Nephron (organoid): ENCODE measurements around the gene TMIGD3.
"Not testable (repeated sequence)": the region's sequence is repeated elsewhere in the genome, so short reads cannot be mapped to it uniquely, and the experiment has no call there.

Experiments
- H3K27ac Mint-ChIP-seq, 3 experiments: 2 replicates each; pipeline ENCODE4 v1.8.0; 2020; ENCODE audit warnings: mixed read lengths in 3 of 3, mild to moderate bottlenecking in 2 of 3, moderate library complexity in 1 of 3
- H3K27me3 Mint-ChIP-seq: 2 replicates; pipeline ENCODE4 v1.8.0; 2021; ENCODE audit warnings: low read depth, mild to moderate bottlenecking, moderate library complexity, mixed read lengths
- H3K36me3 Mint-ChIP-seq: 2 replicates; pipeline ENCODE4 v1.8.0; 2020; ENCODE audit warnings: low read depth, mixed read lengths
- H3K4me1 Mint-ChIP-seq: 2 replicates; pipeline ENCODE4 v1.8.0; 2020; ENCODE audit warnings: mixed read lengths
- H3K4me3 Mint-ChIP-seq, 3 experiments: 2 replicates each; pipeline ENCODE4 v1.8.0; 2020; ENCODE audit warnings: mild to moderate bottlenecking in 3 of 3, mixed read lengths in 3 of 3, moderate library complexity in 2 of 3
- H3K9me3 Mint-ChIP-seq: 2 replicates; pipeline ENCODE4 v1.8.0; 2020; ENCODE audit warnings: mixed read lengths
- TF ChIP-seq, protein P1 (sequence below), 3 experiments: fragments of 200-600 bp; sonication (generic); IDR thresholded peaks; one replicate each; pipeline ENCODE4 v1.5.0; 2021; ENCODE audit warnings: antibody characterized with exemption in 3 of 3; ENCODE audit not compliant: unreplicated experiment in 3 of 3

TMIGD3 gene

DNA sequence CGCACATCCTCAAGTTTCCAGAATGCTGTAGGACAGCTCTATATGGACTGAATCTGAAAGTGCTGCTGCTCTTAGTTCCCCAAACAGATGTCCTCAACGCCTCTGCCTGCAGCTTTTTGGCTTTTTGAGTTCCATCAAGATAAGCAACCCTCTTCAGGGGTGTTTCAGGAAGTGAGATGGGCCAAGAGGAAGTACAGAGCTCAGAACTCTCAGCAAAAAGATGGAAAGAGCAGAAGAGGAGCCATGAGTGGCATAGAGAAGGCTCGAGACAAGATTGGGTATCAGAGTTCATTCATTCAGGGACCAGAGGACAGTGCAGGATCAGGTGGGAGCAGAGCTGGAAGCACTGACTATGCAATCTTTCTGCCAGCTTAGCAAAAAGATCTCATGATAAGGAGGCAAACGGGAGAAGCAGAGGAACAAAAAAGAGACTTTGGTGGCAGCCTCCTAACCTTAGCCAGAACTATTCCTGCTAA lies at the start of gene TMIGD3, which contains the start of gene ADORA3:
Gene TMIGD3, minus strand, starts transcription at position 49 of the 476 bp plus-strand sequence. CDS start 279 bp downstream, outside the sequence.
Gene ADORA3, minus strand, starts transcription at position 49 of the 476 bp plus-strand sequence. CDS start 279 bp downstream, outside the sequence.
- no peaks in the 10 kb centered on the region for H3K36me3 Mint-ChIP-seq
- H3K4me3 Mint-ChIP-seq: no peak within 1 kb of the TSS
- peaks cover 8% of the 10 kb centered on the region for H3K4me1 Mint-ChIP-seq
- H3K27ac Mint-ChIP-seq: no peak within 1 kb of the TSS
- H3K27me3 Mint-ChIP-seq: peaks cover 20% of the 10 kb centered on the region
- no peaks in the 10 kb centered on the region for H3K9me3 Mint-ChIP-seq
- TF ChIP-seq, protein P1, sequence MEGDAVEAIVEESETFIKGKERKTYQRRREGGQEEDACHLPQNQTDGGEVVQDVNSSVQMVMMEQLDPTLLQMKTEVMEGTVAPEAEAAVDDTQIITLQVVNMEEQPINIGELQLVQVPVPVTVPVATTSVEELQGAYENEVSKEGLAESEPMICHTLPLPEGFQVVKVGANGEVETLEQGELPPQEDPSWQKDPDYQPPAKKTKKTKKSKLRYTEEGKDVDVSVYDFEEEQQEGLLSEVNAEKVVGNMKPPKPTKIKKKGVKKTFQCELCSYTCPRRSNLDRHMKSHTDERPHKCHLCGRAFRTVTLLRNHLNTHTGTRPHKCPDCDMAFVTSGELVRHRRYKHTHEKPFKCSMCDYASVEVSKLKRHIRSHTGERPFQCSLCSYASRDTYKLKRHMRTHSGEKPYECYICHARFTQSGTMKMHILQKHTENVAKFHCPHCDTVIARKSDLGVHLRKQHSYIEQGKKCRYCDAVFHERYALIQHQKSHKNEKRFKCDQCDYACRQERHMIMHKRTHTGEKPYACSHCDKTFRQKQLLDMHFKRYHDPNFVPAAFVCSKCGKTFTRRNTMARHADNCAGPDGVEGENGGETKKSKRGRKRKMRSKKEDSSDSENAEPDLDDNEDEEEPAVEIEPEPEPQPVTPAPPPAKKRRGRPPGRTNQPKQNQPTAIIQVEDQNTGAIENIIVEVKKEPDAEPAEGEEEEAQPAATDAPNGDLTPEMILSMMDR (IDR thresholded peaks at IDR 0.05; ENCODE audit: unreplicated experiment in 3 of 3): no peak

DNA sequence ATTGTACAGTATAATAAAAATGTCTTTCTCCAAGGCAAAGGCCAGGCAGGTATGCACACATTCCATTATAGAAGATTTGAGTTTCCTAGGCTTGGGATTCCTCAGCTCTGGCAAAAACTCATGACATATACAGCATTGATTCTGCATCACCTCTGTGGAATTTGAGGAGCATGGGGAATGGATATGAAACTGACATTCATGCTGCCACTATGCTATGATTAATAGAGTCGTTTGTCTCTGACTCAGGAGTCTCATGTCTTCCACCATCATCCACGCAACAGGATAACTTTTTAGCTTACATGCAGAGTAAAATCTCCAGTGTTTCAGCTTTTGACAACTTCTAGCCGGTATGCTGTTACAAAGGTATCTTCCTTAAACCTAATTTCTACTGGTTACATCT lies 49.8 kb upstream of the TMIGD3 start:
- no peaks in the 10 kb centered on the region for H3K9me3 Mint-ChIP-seq
- TF ChIP-seq, protein P1 (IDR thresholded peaks at IDR 0.05; ENCODE audit: unreplicated experiment in 3 of 3): no peak
- H3K4me3 Mint-ChIP-seq: no peak overlapping the region
- no peak overlapping the region for H3K27ac Mint-ChIP-seq
- peaks cover 4% of the 10 kb centered on the region for H3K27me3 Mint-ChIP-seq
- H3K4me1 Mint-ChIP-seq: no peaks in the 10 kb centered on the region
- H3K36me3 Mint-ChIP-seq: no peaks in the 10 kb centered on the region

DNA sequence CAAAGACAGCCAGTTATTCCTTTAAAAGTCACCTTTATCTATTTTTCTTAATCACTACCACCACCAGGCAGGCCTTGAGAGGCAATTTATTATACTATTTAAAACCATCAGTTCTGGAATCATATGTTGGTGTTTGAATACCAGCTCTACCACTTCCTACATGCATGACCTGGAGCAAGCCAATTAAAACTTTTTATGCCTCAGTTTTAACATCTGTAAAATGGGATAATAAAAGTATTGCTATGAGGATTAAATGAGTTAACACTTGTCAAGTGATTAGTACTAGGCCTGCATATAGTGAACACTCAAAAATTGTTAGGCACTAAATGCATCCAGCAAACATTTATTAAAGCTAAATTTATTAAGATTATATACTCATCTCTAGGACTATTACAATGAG lies 49.2 kb upstream of the TMIGD3 start:
- Mint-ChIP-seq H3K4me1 (no peaks in the 10 kb centered on the region), H3K27ac (no peak overlapping the region), H3K27me3 (peaks cover 4% of the 10 kb centered on the region), H3K9me3 (no peaks in the 10 kb centered on the region), H3K36me3 (no peaks in the 10 kb centered on the region), H3K4me3 (no peak overlapping the region)
- TF ChIP-seq, protein P1 (IDR thresholded peaks at IDR 0.05; ENCODE audit: unreplicated experiment in 3 of 3): no peak

DNA sequence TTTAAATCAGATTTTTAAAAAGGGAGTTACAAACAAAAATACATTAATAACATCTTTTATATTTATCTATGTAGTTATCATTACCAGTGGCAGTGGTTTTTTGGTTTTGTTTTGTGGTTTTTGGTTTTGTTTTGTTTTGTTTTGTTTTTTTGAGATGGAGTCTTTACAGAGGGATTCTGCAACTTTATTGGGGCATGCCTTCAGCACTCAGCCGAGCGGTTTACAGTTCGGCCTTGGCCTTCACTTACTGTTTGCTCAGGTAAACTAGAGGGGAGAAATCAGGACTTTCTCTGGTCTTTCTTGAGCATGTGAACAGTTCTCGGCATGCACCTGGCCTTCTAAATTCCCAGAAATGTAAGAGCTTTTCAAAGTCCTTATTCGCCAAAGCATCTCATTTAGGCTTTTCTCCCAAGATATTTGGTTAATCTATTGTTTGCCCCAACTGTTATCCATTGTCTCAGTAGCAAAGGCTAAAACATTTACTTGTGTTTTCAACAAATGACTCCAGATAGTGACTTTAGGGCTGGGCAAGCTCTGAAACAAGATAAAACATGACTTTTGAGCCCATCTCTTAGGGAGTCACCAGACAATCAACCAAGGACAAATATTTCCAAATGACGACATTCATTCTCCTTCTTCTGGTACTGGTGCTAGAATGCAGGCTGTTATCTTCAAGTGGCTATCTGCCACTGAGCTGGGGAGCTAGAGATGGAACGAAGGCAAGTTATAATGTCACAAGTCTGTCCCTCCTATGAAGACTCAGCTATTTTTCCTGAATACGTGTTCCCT lies 48.4 kb upstream of the TMIGD3 start:
- TF ChIP-seq, protein P1 (IDR thresholded peaks at IDR 0.05; ENCODE audit: unreplicated experiment in 3 of 3): no peak
- Mint-ChIP-seq H3K9me3 (no peaks in the 10 kb centered on the region), H3K4me1 (no peaks in the 10 kb centered on the region), H3K27me3 (peaks cover 4% of the 10 kb centered on the region), H3K4me3 (no peak overlapping the region), H3K27ac (no peak overlapping the region), H3K36me3 (no peaks in the 10 kb centered on the region)

DNA sequence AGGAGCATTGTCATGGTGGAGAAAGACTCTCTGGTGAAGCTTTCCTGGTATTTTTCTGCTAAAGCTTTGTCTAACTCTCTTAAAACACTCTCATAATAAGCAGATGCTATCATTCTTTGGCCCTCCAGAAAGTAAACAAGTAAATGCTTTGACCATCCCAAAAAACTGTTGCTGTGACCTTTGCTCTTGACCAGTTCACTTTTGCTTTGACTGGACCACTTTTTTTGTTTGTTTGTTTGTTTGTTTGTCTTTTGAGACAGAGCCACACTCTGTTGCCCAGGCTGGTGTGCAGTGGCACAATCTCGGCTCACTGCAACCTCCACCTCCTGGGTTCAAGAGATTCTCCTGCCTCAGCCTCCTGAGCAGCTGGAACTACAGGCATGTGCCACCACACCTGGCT lies 44.4 kb upstream of the TMIGD3 start:
- H3K27ac Mint-ChIP-seq, H3K27me3 Mint-ChIP-seq, H3K4me1 Mint-ChIP-seq, H3K36me3 Mint-ChIP-seq, H3K4me3 Mint-ChIP-seq, H3K9me3 Mint-ChIP-seq: not testable (repeated sequence)

DNA sequence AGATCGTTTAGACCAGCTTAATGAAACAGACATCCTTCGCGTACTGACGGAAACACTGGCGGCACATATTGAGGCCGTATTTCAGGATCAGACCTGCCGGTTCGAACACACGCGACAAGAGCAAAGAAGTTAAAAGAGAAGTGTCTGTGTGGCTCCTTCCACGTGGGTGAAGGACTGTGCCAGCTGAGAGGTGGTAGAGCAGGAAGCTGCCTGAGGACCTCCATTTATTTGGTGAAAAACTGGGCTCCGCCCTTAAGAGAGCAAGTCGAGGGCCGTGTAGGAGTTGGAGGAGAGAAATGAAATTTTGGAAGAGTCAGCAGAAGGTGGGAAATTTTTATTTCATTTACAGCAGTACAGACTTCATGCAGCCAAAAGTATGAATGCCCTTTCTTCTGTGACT lies 38.8 kb upstream of the TMIGD3 start:
- Mint-ChIP-seq H3K27me3 (peaks cover 6% of the 10 kb centered on the region), H3K27ac (no peak overlapping the region), H3K4me1 (no peaks in the 10 kb centered on the region), H3K4me3 (no peak overlapping the region), H3K36me3 (no peaks in the 10 kb centered on the region), H3K9me3 (peaks cover 9% of the 10 kb centered on the region)
- TF ChIP-seq, protein P1 (IDR thresholded peaks at IDR 0.05; ENCODE audit: unreplicated experiment in 3 of 3): no peak
